Activated naive CD4-positive, alpha-beta T cell treated with Interleukin-2 at 50 U/mL for 16 hours (primary cell): ENCODE results near the gene IGF1R.
"Not testable (repeated sequence)": the region's sequence is repeated elsewhere in the genome, so short reads cannot be mapped to it uniquely, and the experiment has no call there.

Source experiments
- DNase-seq: peaks from one replicate; pipeline ENCODE4 v3.0.0-alpha.2; 2020

The IGF1R gene

GRCh38 chr15:98647774-98648653 is at the start of gene IGF1R:
Gene IGF1R, plus strand, starts transcription at chr15:98648539. Its CDS starts 1,043 bp downstream, at chr15:98649582.
- DNase-seq: peak; percentile 82

- peak; percentile 9 for DNase-seq
Observed at GRCh38 chr15:98599909-98600691, 48.2 kb upstream of the IGF1R start.

DNA sequence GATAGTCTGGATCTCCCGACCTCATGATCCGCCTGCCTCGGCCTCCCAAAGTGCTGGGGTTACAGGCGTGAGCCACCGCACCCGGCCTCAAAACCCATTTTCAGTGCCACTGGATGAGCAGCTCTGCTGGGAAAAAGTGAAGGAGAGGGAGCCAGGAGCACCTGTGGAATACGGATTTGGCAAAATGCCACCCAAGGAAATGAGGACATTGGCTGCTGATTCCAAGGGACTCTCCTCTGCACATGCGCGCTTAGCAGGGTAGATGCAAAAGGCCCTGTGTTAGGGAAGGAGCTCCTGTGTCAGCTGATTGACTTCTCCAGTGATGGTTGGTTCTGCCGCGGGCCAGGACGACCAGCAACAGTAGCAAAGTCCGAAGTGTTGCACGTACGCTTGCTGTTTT is 43.4 kb upstream of the IGF1R start:
- DNase-seq: no peak

DNA sequence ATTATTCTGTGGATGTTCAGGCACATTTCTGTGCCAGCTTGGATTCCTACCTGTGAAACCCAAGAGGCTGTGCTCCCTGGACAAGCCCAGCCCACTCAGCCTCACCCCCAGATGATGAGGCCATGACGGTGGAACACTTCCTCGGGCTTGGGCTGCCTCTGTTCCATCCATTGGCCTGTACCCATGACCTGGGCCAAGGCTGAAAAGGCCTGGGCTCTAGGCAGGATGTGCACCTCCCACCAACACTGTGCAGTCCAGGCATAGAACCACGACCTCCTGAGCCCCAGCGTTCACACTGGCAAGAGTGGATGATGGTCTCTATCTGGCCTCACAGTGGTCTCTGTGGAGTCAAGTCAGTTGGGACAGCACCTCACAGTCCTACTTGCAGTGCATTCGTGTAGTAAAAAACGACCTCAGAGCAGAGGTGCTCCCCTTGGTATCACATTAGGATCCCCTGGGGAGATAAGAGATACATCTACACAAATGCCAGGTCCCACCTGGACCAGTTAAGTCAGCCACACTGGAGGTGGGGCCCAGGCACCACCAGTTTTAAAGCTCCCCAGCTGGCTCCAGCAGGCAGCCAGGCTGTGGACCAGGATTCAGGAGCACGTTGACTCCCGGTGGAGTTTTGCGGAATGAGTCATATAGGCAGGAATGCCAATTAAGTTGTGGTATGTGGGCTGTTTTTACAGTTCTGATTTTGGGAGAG is 39.0 kb upstream of the IGF1R start:
- no peak for DNase-seq

DNA sequence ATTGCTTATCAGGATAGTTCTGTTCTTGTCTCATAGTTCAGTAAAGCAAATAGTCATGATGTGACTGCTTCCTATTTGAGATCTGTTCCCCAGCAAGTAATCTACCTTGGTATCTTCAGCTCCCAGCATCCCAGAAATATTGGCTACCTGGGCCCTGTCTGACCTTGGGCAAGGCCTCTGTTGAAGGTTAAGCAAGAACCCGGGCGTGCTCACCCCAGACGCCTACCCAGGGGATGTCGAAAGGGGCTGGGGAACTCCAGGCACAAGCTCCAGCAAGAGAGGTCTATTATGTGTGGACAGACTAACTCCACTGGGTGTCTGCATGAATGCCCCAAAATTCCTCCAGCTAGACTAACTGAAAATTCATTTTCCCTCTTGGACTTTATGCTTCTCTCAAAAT is 37.3 kb upstream of the IGF1R start:
- DNase-seq: no peak

GRCh38 chr15:98611808-98612207 is 36.5 kb upstream of the IGF1R start:
- DNase-seq: no peak

DNA sequence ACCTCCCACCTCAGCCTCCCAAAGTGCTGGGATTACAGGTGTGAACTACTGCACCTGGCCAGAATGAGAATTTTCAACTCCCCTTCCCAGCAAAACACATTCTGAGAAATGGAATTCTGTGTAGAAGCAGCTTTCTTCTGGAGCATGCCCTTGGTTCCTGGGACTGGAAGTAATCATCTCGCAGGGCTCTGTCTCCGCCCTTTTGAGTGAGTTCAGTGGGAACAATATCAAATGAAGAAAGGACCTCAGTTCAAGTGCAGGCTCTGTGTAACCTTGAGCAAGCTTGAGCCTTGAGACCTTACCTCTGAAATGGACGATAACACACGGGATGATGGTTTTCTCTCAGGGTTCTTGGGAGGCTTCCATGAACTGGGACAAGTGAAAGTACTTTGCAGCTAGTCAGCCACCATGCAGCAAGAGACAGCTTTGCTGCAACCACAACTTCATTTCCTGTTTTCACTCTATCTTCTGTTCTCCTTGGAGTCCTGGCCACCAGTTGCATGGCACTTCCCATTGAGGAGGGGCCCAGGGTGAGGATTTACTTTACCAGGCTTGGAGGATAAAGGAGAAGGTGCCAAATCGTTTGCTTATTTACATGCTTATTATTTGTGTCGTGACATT is 35.7 kb upstream of the IGF1R start:
- DNase-seq: no peak

DNA sequence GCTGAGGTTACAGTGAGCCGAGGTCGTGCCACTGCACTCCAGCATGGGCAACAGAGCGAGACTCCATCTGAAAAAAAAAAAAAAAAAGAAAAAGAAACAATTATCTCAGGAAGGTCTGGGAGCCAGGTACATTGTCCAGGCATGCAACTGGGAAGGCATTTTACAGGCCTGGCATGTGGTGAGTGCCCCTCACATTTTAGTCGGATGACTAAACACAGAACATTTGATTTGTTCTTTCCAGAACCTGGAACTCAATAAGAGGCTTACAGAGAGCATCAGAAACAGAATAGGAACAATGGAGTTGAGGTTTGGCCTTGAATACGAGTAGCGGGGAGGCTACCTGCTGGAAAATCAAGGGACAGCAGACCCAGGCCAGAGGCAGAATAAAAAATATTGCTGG is 33.7 kb upstream of the IGF1R start:
- DNase-seq: no peak

GRCh38 chr15:98616397-98616796 is 31.9 kb upstream of the IGF1R start:
- no peak for DNase-seq

GRCh38 chr15:98617328-98617980 is 30.9 kb upstream of the IGF1R start:
- DNase-seq: no peak

GRCh38 chr15:98618576-98618975 is 29.8 kb upstream of the IGF1R start:
- not testable (repeated sequence) for DNase-seq

DNA sequence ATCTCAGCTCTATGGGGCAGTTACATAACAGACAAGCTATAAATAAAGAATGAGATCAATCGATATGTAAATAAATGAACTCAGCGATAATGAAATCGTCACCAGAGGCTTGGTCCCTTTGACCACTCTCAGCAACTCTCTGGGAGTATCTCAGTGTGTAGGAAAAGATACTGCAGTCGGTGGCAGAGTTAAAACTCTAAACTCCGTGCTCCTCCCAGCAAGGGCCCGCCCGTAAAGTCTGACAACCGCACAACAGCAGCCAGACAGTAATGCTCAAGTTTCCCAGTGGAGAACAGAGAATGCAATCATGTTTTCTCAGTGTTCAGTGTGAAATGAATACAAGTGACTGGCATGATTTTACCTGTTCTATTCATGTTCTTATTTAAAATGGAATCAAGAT is 28.3 kb upstream of the IGF1R start:
- no peak for DNase-seq

DNA sequence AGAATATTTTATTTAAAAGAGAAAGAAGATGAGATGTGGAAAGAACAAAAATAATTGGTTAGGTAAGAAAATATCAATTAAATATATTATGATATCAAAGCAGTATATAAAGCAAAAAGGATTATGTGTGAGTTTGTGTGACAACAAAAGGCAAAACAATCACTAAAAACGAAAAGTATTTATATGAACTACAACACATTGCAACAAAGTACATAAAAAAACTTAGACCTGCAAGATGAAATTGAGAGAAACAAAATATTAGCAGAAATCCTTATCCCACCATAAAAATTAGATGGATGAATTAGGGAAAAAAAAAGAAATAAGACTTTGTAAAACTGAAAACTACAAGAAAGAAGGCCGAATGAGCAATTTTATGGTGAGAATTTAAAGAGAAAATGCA is 27.3 kb upstream of the IGF1R start:
- no peak for DNase-seq

GRCh38 chr15:98625614-98626013 is 22.7 kb upstream of the IGF1R start:
- DNase-seq: no peak

DNA sequence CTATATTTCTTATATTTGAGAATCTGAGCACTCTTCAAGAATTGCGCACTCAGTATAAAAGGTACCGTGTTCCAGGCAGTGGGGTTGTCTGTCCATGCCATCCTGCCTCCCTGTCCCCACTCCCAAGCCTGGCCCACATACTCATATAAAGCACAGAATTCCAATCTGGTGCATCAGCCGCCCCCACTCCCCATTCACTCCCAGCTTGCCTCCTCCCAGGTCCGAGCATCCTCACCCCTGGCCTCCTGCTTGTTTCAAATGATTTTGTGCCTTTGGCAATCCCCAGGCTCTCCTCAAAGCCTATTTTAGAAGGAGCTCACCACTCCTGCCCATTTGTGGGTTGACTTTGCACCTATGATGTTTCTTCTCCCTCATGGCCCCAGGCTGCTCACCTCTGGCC is 22.2 kb upstream of the IGF1R start:
- no peak for DNase-seq

DNA sequence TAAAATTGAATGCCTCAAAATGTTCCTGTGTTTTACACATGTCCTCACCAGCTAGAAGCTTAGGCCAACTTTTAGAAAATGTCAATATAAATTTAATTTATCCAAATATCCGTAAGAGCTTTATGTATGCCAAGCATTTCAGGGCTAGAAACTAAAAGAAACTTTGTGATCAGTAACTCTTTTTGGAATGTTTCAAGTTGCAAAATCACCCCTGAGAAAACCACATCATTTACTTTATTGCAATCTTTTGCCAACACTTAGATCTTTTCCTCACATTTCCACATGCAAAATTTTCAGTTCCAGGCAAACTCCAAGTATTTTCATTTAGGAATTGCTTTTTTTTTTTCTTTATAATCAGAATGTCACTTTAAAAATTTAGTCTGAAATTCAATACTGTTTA is 20.1 kb upstream of the IGF1R start:
- no peak for DNase-seq

- no peak for DNase-seq
Observed at GRCh38 chr15:98635848-98636247, 12.5 kb upstream of the IGF1R start.

- DNase-seq: no peak
Observed at GRCh38 chr15:98643115-98643514, 5.2 kb upstream of the IGF1R start.

GRCh38 chr15:98646546-98647025 is 1.8 kb upstream of the IGF1R start:
- DNase-seq: no peak

DNA sequence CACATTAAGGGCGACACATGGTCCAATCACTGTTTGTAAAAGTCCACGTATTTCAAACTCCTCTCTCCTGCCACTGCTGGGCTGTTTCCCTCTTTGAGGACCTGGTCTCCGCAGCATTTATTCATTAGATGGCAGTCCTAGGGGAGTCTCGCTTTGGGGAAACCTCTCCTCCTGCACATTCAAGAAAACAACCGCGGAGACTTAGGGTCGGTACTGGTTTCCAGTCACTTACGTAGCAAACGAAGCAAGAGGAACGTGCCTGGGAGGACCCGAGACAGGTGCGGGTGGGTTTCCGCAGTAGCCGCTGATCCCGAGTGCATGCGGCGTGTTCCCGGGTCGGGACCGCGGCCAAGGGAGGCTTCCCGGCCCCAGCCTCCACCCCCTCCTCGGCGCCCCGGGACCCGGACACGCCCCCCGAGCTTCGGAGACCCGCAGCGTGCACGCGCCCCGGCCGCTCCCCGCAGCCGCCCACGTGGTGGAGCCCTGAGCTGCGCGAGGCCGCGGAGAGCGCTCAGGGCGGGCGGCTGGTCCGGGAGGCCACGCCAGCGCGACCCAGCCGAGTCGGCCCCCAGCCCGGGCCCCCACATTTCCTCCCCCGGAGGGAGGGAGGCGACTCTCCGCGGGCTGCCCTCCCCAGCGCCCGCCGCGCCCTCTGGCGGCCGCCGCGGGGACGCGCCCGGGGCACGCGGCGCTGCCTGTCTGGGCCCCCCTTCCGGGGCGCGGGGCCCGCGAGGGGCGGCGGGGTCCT is 1.1 kb upstream of the IGF1R start:
- DNase-seq: peak; percentile 58

DNA sequence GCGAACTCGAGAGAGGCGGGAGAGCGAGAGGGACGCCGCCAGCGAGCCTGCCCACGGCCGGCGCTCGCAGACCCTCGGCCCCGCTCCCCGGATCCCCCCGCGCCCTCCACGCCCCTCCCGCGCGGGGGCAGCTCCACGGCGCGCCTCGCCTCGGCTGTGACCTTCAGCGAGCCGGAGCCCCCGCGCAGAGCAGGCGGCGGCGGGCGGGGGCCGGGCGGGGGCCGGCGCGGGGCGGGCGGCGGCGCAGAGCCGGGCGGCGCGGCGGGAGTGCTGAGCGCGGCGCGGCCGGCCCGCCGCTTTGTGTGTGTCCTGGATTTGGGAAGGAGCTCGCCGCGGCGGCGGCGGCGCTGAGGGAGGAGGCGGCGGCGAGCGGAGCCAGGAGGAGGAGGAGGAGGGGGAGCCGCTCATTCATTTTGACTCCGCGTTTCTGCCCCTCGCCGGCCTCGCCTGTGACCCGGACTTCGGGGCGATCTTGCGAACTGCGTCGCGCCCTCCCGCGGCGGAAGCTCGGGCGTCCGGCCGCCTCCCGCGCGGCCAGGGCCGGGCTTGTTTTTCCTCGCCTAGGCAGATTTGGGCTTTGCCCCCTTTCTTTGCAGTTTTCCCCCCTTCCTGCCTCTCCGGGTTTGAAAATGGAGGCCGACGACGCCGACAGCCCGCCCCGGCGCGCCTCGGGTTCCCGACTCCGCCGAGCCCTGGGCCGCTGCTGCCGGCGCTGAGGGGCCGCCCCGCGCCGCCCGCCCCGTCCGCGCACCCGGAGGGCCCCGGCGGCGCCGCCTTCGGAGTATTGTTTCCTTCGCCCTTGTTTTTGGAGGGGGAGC is 524 bp downstream of the IGF1R start:
- DNase-seq: peak; percentile 31
